GM20000 (cell line): Measurements from ENCODE around the gene ECSIT.

Experiments used
- DNase-seq: peaks from one replicate; pipeline ENCODE4 v3.0.0; 2012; ENCODE audit warnings: low spot score
- TF ChIP-seq, protein P1 (sequence below): IDR thresholded peaks from 2 replicates; pipeline ENCODE4 v1.5.1; 2012; ENCODE audit warnings: mild to moderate bottlenecking, control low read depth; ENCODE audit errors: extremely low read depth, missing control alignments

Gene ECSIT

DNA sequence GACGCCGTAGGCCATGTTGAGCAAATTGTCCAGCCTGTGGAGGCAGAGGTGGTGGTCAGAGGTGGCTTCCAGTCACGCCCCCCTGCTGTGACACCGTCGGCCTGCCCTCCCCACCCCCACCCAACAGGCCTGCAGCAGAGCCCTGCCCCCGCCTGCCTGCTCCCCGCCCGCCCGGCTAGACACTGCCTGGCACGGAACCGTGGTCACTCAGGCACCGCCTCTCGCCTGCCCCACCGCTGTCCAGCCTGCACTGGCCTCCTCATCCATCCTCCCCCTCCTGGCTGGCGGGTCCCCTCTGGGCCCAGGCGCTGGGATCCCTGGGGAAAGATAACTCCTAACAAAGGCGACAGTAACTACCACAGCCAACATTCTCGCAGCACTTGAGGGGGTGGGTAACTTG, 71.8 kb downstream of the ECSIT start:
- TF ChIP-seq, protein P1, sequence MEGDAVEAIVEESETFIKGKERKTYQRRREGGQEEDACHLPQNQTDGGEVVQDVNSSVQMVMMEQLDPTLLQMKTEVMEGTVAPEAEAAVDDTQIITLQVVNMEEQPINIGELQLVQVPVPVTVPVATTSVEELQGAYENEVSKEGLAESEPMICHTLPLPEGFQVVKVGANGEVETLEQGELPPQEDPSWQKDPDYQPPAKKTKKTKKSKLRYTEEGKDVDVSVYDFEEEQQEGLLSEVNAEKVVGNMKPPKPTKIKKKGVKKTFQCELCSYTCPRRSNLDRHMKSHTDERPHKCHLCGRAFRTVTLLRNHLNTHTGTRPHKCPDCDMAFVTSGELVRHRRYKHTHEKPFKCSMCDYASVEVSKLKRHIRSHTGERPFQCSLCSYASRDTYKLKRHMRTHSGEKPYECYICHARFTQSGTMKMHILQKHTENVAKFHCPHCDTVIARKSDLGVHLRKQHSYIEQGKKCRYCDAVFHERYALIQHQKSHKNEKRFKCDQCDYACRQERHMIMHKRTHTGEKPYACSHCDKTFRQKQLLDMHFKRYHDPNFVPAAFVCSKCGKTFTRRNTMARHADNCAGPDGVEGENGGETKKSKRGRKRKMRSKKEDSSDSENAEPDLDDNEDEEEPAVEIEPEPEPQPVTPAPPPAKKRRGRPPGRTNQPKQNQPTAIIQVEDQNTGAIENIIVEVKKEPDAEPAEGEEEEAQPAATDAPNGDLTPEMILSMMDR, result no peak
- no peak for DNase-seq

DNA sequence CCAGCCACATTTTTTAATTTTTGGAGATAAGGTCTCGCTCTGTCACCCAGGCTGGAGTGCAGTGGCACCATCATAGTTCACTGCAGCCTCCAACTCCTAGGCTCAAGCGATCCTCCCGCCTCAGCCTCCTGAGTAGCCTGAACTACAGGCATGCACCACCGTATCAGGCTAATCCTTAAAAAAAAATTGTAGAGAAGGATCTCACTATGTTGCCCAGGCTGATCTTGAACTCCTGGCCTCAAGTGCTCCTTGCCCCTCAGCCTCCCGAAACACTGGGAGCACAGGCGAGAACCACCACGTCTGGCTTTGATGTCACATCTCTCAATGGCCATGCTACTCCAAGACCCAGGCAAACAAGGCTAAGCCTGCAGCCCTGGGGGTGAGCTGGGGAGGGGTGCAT, 72.3 kb downstream of the ECSIT start:
- TF ChIP-seq, protein P1, result no peak
- DNase-seq, result no peak
